ENCODE results near the gene ZNF398.
"Not testable (repeated sequence)": the region's sequence is repeated elsewhere in the genome, so short reads cannot be mapped to it uniquely, and the experiment has no call there.

ZNF398 gene

GRCh38 chr7:149224352-149224751 is 77.1 kb downstream of the ZNF398 start:
- no peak overlapping the region for H3K27ac ChIP-seq (ENCODE audit: low read length, poor library complexity, severe bottlenecking)
- H3K14ac ChIP-seq (ENCODE audit: low read length in 2 of 2), result no peak overlapping the region
- no peak overlapping the region for H2AFZ ChIP-seq (ENCODE audit: low read depth, low read length)
- peaks cover 21% of the 10 kb centered on the region for H3K79me1 ChIP-seq (replicated peaks; ENCODE audit: low read length, poor library complexity, severe bottlenecking)
- no peak overlapping the region for H3K9ac ChIP-seq (ENCODE audit: low read length)
- no peak overlapping the region for H2BK5ac ChIP-seq (ENCODE audit: low read depth, low read length, poor library complexity, severe bottlenecking)
- H2BK15ac ChIP-seq (ENCODE audit: low read depth, poor library complexity, severe bottlenecking), result no peak overlapping the region
- no peak for DNase-seq
- no peak overlapping the region for H3K4me3 ChIP-seq (ENCODE audit: insufficient read depth in 1 of 2, low read depth in 1 of 2, low read length in 2 of 2)
- no peaks in the 10 kb centered on the region for H3K9me3 ChIP-seq (ENCODE audit: control insufficient read depth, low read length)
- no peak overlapping the region for H2BK12ac ChIP-seq (ENCODE audit: low read length in 2 of 2)
- no peak overlapping the region for H3K18ac ChIP-seq (ENCODE audit: low read depth in 1 of 2, low read length in 2 of 2)
- H3K4me2 ChIP-seq (ENCODE audit: low read length, poor library complexity, severe bottlenecking), result no peak overlapping the region
- peak overlapping the region in 1 of 2 experiments; percentile 73 for H3K23ac ChIP-seq (ENCODE audit: low read length in 2 of 2)
- H3K36me3 ChIP-seq (ENCODE audit: control insufficient read depth in 1 of 2, insufficient read depth in 2 of 2, low read depth in 1 of 2, low read length in 2 of 2), result peaks cover 47 to 65% of the 10 kb centered on the region in 2 experiments
- H4K8ac ChIP-seq (ENCODE audit: low read length), result no peak overlapping the region
- no peak overlapping the region for H2BK120ac ChIP-seq (ENCODE audit: low read depth, low read length)
- H2AK5ac ChIP-seq (ENCODE audit: low read length, severe bottlenecking), result no peak overlapping the region
- no peaks in the 10 kb centered on the region for H3K27me3 ChIP-seq (ENCODE audit: control insufficient read depth in 1 of 2, insufficient read depth in 1 of 2, low read length in 2 of 2)
- H4K91ac ChIP-seq (ENCODE audit: low read length), result no peak overlapping the region
- H3K4ac ChIP-seq (ENCODE audit: low read depth in 1 of 2, low read length in 2 of 2), result no peak overlapping the region
- WGBS, result 96% methylated on average over 37 of the region's 37 CpGs
- peaks cover 10% of the 10 kb centered on the region for H3K4me1 ChIP-seq (ENCODE audit: control insufficient read depth, insufficient read depth, low read depth, low read length)

- H2BK120ac ChIP-seq (ENCODE audit: low read depth, low read length), result no peak overlapping the region
- H3K4ac ChIP-seq (ENCODE audit: low read depth in 1 of 2, low read length in 2 of 2), result no peak overlapping the region
- H3K36me3 ChIP-seq (ENCODE audit: control insufficient read depth in 1 of 2, insufficient read depth in 2 of 2, low read depth in 1 of 2, low read length in 2 of 2), result peaks cover 44 to 61% of the 10 kb centered on the region in 2 experiments
- WGBS, result 97% methylated on average over 19 of the region's 19 CpGs
- H3K9ac ChIP-seq (ENCODE audit: low read length), result no peak overlapping the region
- H3K18ac ChIP-seq (ENCODE audit: low read depth in 1 of 2, low read length in 2 of 2), result no peak overlapping the region
- no peak overlapping the region for H3K14ac ChIP-seq (ENCODE audit: low read length in 2 of 2)
- no peak overlapping the region for H3K4me3 ChIP-seq (ENCODE audit: insufficient read depth in 1 of 2, low read depth in 1 of 2, low read length in 2 of 2)
- no peak for DNase-seq
- no peak overlapping the region for H2BK15ac ChIP-seq (ENCODE audit: low read depth, poor library complexity, severe bottlenecking)
- no peak overlapping the region for H2BK12ac ChIP-seq (ENCODE audit: low read length in 2 of 2)
- no peak overlapping the region for H4K91ac ChIP-seq (ENCODE audit: low read length)
- H3K9me3 ChIP-seq (ENCODE audit: control insufficient read depth, low read length), result no peaks in the 10 kb centered on the region
- peaks cover 21% of the 10 kb centered on the region for H3K79me1 ChIP-seq (replicated peaks; ENCODE audit: low read length, poor library complexity, severe bottlenecking)
- no peak overlapping the region for H3K4me2 ChIP-seq (ENCODE audit: low read length, poor library complexity, severe bottlenecking)
- no peak overlapping the region for H2BK5ac ChIP-seq (ENCODE audit: low read depth, low read length, poor library complexity, severe bottlenecking)
- H4K8ac ChIP-seq (ENCODE audit: low read length), result no peak overlapping the region
- peaks cover 13% of the 10 kb centered on the region for H3K4me1 ChIP-seq (ENCODE audit: control insufficient read depth, insufficient read depth, low read depth, low read length)
- no peak overlapping the region for H3K23ac ChIP-seq (ENCODE audit: low read length in 2 of 2)
- H2AFZ ChIP-seq (ENCODE audit: low read depth, low read length), result no peak overlapping the region
- H2AK5ac ChIP-seq (ENCODE audit: low read length, severe bottlenecking), result no peak overlapping the region
- H3K27me3 ChIP-seq (ENCODE audit: control insufficient read depth in 1 of 2, insufficient read depth in 1 of 2, low read length in 2 of 2), result no peaks in the 10 kb centered on the region
- H3K27ac ChIP-seq (ENCODE audit: low read length, poor library complexity, severe bottlenecking), result no peak overlapping the region
These were observed 77.9 kb downstream of the ZNF398 start for GRCh38 chr7:149225106-149225505.

- Histone ChIP-seq H3K23ac (ENCODE audit: low read length in 2 of 2) (no peak overlapping the region), H2AFZ (ENCODE audit: low read depth, low read length) (no peak overlapping the region), H2BK120ac (ENCODE audit: low read depth, low read length) (no peak overlapping the region), H3K27me3 (ENCODE audit: control insufficient read depth in 1 of 2, insufficient read depth in 1 of 2, low read length in 2 of 2) (no peaks in the 10 kb centered on the region), H3K4me2 (ENCODE audit: low read length, poor library complexity, severe bottlenecking) (no peak overlapping the region), H3K4me3 (ENCODE audit: insufficient read depth in 1 of 2, low read depth in 1 of 2, low read length in 2 of 2) (no peak overlapping the region), H3K79me1 (replicated peaks; ENCODE audit: low read length, poor library complexity, severe bottlenecking) (peaks cover 21% of the 10 kb centered on the region), H2BK5ac (ENCODE audit: low read depth, low read length, poor library complexity, severe bottlenecking) (no peak overlapping the region), H3K27ac (ENCODE audit: low read length, poor library complexity, severe bottlenecking) (no peak overlapping the region), H3K36me3 (ENCODE audit: control insufficient read depth in 1 of 2, insufficient read depth in 2 of 2, low read depth in 1 of 2, low read length in 2 of 2) (peaks cover 39 to 56% of the 10 kb centered on the region in 2 experiments), H3K9ac (ENCODE audit: low read length) (no peak overlapping the region), H3K9me3 (ENCODE audit: control insufficient read depth, low read length) (no peaks in the 10 kb centered on the region), H3K4me1 (ENCODE audit: control insufficient read depth, insufficient read depth, low read depth, low read length) (peaks cover 9% of the 10 kb centered on the region), H2AK5ac (ENCODE audit: low read length, severe bottlenecking) (no peak overlapping the region), H3K14ac (ENCODE audit: low read length in 2 of 2) (no peak overlapping the region), H2BK15ac (ENCODE audit: low read depth, poor library complexity, severe bottlenecking) (no peak overlapping the region), H3K18ac (ENCODE audit: low read depth in 1 of 2, low read length in 2 of 2) (no peak overlapping the region), H4K8ac (ENCODE audit: low read length) (no peak overlapping the region), H2BK12ac (ENCODE audit: low read length in 2 of 2) (no peak overlapping the region), H4K91ac (ENCODE audit: low read length) (no peak overlapping the region), H3K4ac (ENCODE audit: low read depth in 1 of 2, low read length in 2 of 2) (no peak overlapping the region)
- no peak for DNase-seq
- 96% methylated on average over 22 of the region's 22 CpGs for WGBS
These were observed 78.4 kb downstream of the ZNF398 start for GRCh38 chr7:149225656-149226055.

GRCh38 chr7:149226366-149226765 is 79.1 kb downstream of the ZNF398 start:
- H2BK12ac ChIP-seq (ENCODE audit: low read length in 2 of 2); H3K4me1 ChIP-seq (ENCODE audit: control insufficient read depth, insufficient read depth, low read depth, low read length); H3K4me3 ChIP-seq (ENCODE audit: insufficient read depth in 1 of 2, low read depth in 1 of 2, low read length in 2 of 2); H2AFZ ChIP-seq (ENCODE audit: low read depth, low read length); H3K27ac ChIP-seq (ENCODE audit: low read length, poor library complexity, severe bottlenecking); H2BK5ac ChIP-seq (ENCODE audit: low read depth, low read length, poor library complexity, severe bottlenecking); DNase-seq; H3K9ac ChIP-seq (ENCODE audit: low read length); H2BK15ac ChIP-seq (ENCODE audit: low read depth, poor library complexity, severe bottlenecking); H2BK120ac ChIP-seq (ENCODE audit: low read depth, low read length); H3K4ac ChIP-seq (ENCODE audit: low read depth in 1 of 2, low read length in 2 of 2); H3K9me3 ChIP-seq (ENCODE audit: control insufficient read depth, low read length); H3K18ac ChIP-seq (ENCODE audit: low read depth in 1 of 2, low read length in 2 of 2); H3K27me3 ChIP-seq (ENCODE audit: control insufficient read depth in 1 of 2, insufficient read depth in 1 of 2, low read length in 2 of 2); H4K91ac ChIP-seq (ENCODE audit: low read length); H3K23ac ChIP-seq (ENCODE audit: low read length in 2 of 2); H3K4me2 ChIP-seq (ENCODE audit: low read length, poor library complexity, severe bottlenecking); H4K8ac ChIP-seq (ENCODE audit: low read length); H2AK5ac ChIP-seq (ENCODE audit: low read length, severe bottlenecking); H3K14ac ChIP-seq (ENCODE audit: low read length in 2 of 2): not testable (repeated sequence)
- WGBS, result 96% methylated on average over 17 of the region's 17 CpGs
- Histone ChIP-seq H3K79me1 (replicated peaks; ENCODE audit: low read length, poor library complexity, severe bottlenecking) (peaks cover 18% of the 10 kb centered on the region), H3K36me3 (ENCODE audit: control insufficient read depth in 1 of 2, insufficient read depth in 2 of 2, low read depth in 1 of 2, low read length in 2 of 2) (peaks cover 34 to 49% of the 10 kb centered on the region in 2 experiments)

All from mesenchymal stem cell (in vitro differentiated cells and primary cell).